ENCODE results near the gene SLC37A1. TPM values are rescaled to one million over a fixed set of nuclear protein-coding genes. Genes with fewer than 3 reads are reported as not detected.

The SLC37A1 gene
- total and polyA plus RNA-seq, 5 experiments from 2014 or later, result 2.7 to 18.7 (median 6.9) TPM

GRCh38 chr21:42571391-42572150 lies 57.9 kb downstream of the SLC37A1 start:
- no peak overlapping the region for H3K4me3 Mint-ChIP-seq
- DNase-seq (peak in 1 of 10 donors; percentile 7), ATAC-seq (no peak)
- H3K27ac Mint-ChIP-seq, result peak overlapping the region in 1 of 10 donors; percentile 13
- H3K9me3 Mint-ChIP-seq, result peaks cover 0 to 9% (median 3%) of the 10 kb centered on the region in 9 donors
- peaks cover 0 to 4% (median 0%) of the 10 kb centered on the region in 4 donors for H3K4me1 Mint-ChIP-seq
- POLR2A ChIA-PET, result no interaction called here
- no peaks in the 10 kb centered on the region for H3K27me3 Mint-ChIP-seq
- peaks cover 12 to 60% (median 32%) of the 10 kb centered on the region in 3 donors for H3K36me3 Mint-ChIP-seq

GRCh38 chr21:42572906-42573495 lies 59.3 kb downstream of the SLC37A1 start:
- DNase-seq (peak in 1 of 10 donors; percentile 13), ATAC-seq (no peak)
- Mint-ChIP-seq H3K4me3 (no peak overlapping the region), H3K4me1 (peaks cover 0 to 4% (median 0%) of the 10 kb centered on the region in 4 donors), H3K36me3 (peaks cover 15 to 55% (median 33%) of the 10 kb centered on the region in 3 donors), H3K27ac (peak overlapping the region in 2 of 10 donors; percentile 37 to 69), H3K27me3 (no peaks in the 10 kb centered on the region), H3K9me3 (peaks cover 0 to 14% (median 7%) of the 10 kb centered on the region in 9 donors)
- POLR2A ChIA-PET, result no interaction called here

- peaks cover 15 to 50% (median 29%) of the 10 kb centered on the region in 3 donors for H3K36me3 Mint-ChIP-seq
- DNase-seq, result peak in 1 of 10 donors; percentile 12
Observed at GRCh38 chr21:42574234-42575027, 60.8 kb downstream of the SLC37A1 start.

DNA sequence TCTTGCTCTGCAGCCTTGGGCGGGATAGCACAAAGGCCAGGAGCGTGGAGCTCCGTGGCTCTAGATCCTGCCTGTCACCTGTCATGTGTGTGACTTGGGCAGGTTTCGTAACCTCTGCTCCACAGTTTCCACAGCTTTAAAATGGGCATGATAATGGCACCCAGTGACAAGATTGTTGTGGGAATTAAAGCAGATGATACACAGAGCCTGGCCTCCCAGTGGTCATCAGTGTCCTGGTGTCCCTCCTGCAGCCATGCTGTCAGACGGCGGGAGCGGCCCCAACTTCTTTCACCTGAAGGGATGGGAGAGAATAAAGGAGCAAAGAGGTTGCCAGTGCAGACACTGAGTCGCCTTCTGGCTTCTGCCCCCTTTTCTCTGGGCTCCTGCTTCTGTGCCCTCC lies 61.5 kb downstream of the SLC37A1 start:
- Mint-ChIP-seq H3K4me3 (no peak overlapping the region), H3K27ac (no peak overlapping the region), H3K36me3 (peaks cover 15 to 50% (median 31%) of the 10 kb centered on the region in 3 donors), H3K4me1 (peaks cover 0 to 4% (median 0%) of the 10 kb centered on the region in 4 donors), H3K9me3 (peaks cover 0 to 14% (median 7%) of the 10 kb centered on the region in 9 donors), H3K27me3 (no peaks in the 10 kb centered on the region)
- DNase-seq, result peak in 1 of 10 donors; percentile 7
- ATAC-seq, result no peak
- POLR2A ChIA-PET, result no interaction called here

More at GRCh38 chr21:42574234-42575027, 60.8 kb downstream of the SLC37A1 start:
- peaks cover 0 to 14% (median 7%) of the 10 kb centered on the region in 9 donors for H3K9me3 Mint-ChIP-seq
- peaks cover 0 to 4% (median 0%) of the 10 kb centered on the region in 4 donors for H3K4me1 Mint-ChIP-seq
- ATAC-seq, result no peak
- H3K27me3 Mint-ChIP-seq, result no peaks in the 10 kb centered on the region
- POLR2A ChIA-PET, result no interaction called here
- H3K4me3 Mint-ChIP-seq, result no peak overlapping the region
- peak overlapping the region in 1 of 10 donors; percentile 22 for H3K27ac Mint-ChIP-seq

GRCh38 chr21:42576639-42577038 lies 63.0 kb downstream of the SLC37A1 start:
- no peaks in the 10 kb centered on the region for H3K27me3 Mint-ChIP-seq
- peaks cover 0 to 14% (median 7%) of the 10 kb centered on the region in 9 donors for H3K9me3 Mint-ChIP-seq
- H3K4me3 Mint-ChIP-seq, result no peak overlapping the region
- H3K36me3 Mint-ChIP-seq, result peaks cover 15 to 41% (median 28%) of the 10 kb centered on the region in 3 donors
- POLR2A ChIA-PET, result no interaction called here
- peak overlapping the region in 2 of 10 donors; percentile 4 to 30 for H3K27ac Mint-ChIP-seq
- DNase-seq, result no peak
- no peak for ATAC-seq
- H3K4me1 Mint-ChIP-seq, result peaks cover 0 to 4% (median 0%) of the 10 kb centered on the region in 4 donors

GRCh38 chr21:42578034-42578433 lies 64.4 kb downstream of the SLC37A1 start:
- no peak overlapping the region for H3K4me3 Mint-ChIP-seq
- peak overlapping the region in 3 of 10 donors; percentile 30 to 78 (median 39) for H3K27ac Mint-ChIP-seq
- no peaks in the 10 kb centered on the region for H3K4me1 Mint-ChIP-seq
- peaks cover 15 to 32% (median 19%) of the 10 kb centered on the region in 3 donors for H3K36me3 Mint-ChIP-seq
- POLR2A ChIA-PET, result interaction anchor here (0.6 kb wide), 1 partner anchor 12 kb away, joined by 3 read pairs; no protein-coding TSS in a partner anchor
- ATAC-seq (no peak), DNase-seq (no peak)
- peaks cover 0 to 14% (median 7%) of the 10 kb centered on the region in 9 donors for H3K9me3 Mint-ChIP-seq
- no peaks in the 10 kb centered on the region for H3K27me3 Mint-ChIP-seq

- Mint-ChIP-seq H3K27ac (peak overlapping the region in 2 of 10 donors; percentile 21 to 40), H3K4me1 (no peaks in the 10 kb centered on the region), H3K36me3 (peaks cover 15 to 23% (median 19%) of the 10 kb centered on the region in 3 donors), H3K9me3 (peaks cover 0 to 14% (median 7%) of the 10 kb centered on the region in 9 donors), H3K4me3 (no peak overlapping the region), H3K27me3 (no peaks in the 10 kb centered on the region)
- POLR2A ChIA-PET, result no interaction called here
- ATAC-seq, result no peak
- DNase-seq, result no peak
Observed at GRCh38 chr21:42578761-42579415, 65.2 kb downstream of the SLC37A1 start.

- H3K4me3 Mint-ChIP-seq, result no peak overlapping the region
- peaks cover 0 to 14% (median 7%) of the 10 kb centered on the region in 9 donors for H3K9me3 Mint-ChIP-seq
- H3K27ac Mint-ChIP-seq, result no peak overlapping the region
- no peaks in the 10 kb centered on the region for H3K27me3 Mint-ChIP-seq
- ATAC-seq, result no peak
- DNase-seq, result no peak
- peaks cover 15 to 22% (median 19%) of the 10 kb centered on the region in 3 donors for H3K36me3 Mint-ChIP-seq
- POLR2A ChIA-PET, result no interaction called here
- H3K4me1 Mint-ChIP-seq, result no peaks in the 10 kb centered on the region
Observed at GRCh38 chr21:42579456-42580075, 65.9 kb downstream of the SLC37A1 start.

DNA sequence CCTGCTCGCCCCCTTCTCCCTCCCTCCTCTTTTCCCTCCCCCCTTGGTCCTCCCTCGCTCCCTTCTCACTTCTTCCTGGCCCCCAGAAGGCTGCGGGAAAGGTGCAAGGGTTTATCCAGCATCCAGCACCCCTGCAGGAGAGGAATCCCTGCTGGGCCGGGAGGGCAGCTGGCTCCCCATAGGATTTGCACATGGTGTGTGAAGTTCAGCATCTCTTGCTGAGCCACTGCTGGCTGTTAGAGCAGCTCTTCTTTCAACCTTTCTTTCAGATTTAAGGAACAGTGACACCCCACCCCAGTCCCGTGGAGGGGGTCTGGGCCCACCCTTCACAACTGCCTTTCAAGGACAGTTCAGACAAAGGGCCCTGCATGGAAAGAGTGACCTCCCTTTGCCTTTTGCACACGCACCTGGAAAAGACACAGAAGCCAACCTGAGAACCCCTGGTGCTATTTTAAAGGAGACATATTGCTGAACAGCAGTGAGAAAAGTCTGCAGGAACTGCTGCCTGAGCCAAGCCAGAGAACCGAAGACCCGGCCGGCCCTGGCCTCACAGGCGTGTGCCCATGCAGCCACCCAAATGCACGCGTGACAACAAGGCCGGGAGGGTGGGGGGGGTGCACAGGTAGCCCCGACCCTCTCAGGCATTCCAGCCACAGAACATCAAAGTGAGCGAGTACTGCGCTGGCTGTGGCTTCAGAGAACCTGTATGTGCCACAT lies 66.6 kb downstream of the SLC37A1 start:
- H3K27me3 Mint-ChIP-seq, result no peaks in the 10 kb centered on the region
- POLR2A ChIA-PET, result no interaction called here
- no peak for ATAC-seq
- DNase-seq, result no peak
- no peaks in the 10 kb centered on the region for H3K4me1 Mint-ChIP-seq
- H3K9me3 Mint-ChIP-seq, result peaks cover 0 to 14% (median 7%) of the 10 kb centered on the region in 9 donors
- H3K4me3 Mint-ChIP-seq, result no peak overlapping the region
- H3K27ac Mint-ChIP-seq, result peak overlapping the region in 2 of 10 donors; percentile 25 to 50
- H3K36me3 Mint-ChIP-seq, result peaks cover 15 to 22% (median 19%) of the 10 kb centered on the region in 3 donors

DNA sequence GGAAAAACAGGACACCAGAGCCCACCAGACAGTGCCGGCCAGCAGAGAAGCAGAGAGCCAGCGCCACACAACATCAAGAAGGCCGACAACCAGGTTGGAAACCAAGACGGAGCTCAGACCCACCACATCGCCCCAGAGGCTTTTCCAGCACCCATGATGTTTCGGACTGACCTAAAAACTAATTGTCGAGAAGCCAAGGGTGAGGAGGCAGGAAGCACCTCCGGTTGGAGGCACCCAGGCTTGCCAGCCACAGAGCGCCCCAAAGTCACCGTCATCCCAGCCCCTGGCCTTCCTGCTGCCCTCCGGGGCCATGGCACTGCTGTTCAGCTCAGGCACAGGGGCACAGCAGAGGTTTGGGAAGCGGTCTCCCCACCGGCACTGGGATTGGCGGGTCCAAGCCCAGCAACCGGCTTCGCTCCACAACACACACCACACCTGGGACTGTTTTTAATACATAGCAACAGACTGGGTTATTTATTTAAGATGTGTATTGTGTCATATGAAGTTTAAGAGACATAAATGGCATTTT lies 67.2 kb downstream of the SLC37A1 start:
- H3K36me3 Mint-ChIP-seq, result peaks cover 11 to 16% (median 14%) of the 10 kb centered on the region in 3 donors
- no peak overlapping the region for H3K4me3 Mint-ChIP-seq
- H3K27me3 Mint-ChIP-seq, result no peaks in the 10 kb centered on the region
- H3K27ac Mint-ChIP-seq, result peak overlapping the region in 1 of 10 donors; percentile 25
- POLR2A ChIA-PET, result no interaction called here
- no peaks in the 10 kb centered on the region for H3K4me1 Mint-ChIP-seq
- no peak for DNase-seq
- ATAC-seq, result no peak
- peaks cover 0 to 13% (median 7%) of the 10 kb centered on the region in 9 donors for H3K9me3 Mint-ChIP-seq

DNA sequence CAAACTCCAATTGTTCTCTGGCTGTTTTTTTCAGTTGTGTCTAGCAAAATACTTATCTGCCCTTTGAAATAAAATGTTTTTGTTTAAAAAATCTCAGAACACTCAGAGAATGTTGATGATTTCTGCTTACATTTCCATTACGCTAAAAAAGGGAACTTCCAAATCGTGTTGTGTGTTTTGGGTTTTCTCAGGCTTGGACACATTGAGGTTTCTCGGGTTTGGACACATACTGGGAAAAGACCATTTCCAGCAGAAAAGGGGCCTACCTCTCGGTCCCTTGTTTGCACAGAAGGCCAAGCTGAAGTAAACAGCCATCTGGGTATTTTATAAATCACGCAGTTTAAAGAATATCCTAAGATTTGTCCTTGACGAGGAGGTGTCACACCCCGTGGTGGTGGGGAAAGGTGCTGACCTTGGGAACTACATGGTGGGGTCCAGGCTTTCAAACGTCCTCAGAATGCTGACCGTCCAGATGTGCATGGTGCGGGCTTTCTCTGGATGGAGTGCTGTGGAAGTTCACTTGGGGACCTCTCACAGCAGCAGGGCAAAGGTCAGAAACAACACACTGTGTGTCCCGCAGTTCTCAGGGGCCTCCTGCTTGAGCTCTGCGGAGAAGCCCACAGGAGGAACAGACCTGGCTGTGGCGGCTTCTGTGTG lies 67.8 kb downstream of the SLC37A1 start:
- ATAC-seq, result no peak
- Mint-ChIP-seq H3K4me3 (no peak overlapping the region), H3K27ac (peak overlapping the region in 1 of 10 donors; percentile 8), H3K9me3 (peaks cover 0 to 7% (median 5%) of the 10 kb centered on the region in 9 donors), H3K27me3 (no peaks in the 10 kb centered on the region), H3K36me3 (peaks cover 4 to 12% (median 8%) of the 10 kb centered on the region in 3 donors), H3K4me1 (no peaks in the 10 kb centered on the region)
- no peak for DNase-seq
- POLR2A ChIA-PET, result no interaction called here

All from naive thymus-derived CD8-positive, alpha-beta T cell (primary cell).